ENCODE data around the gene BEST2. TPM values are rescaled to one million over a fixed set of nuclear protein-coding genes. Genes with fewer than 3 reads are reported as not detected.
A peak's percentile ranks its signal among the peaks of the same experiment; 100 is the strongest.

BEST2 gene
- polyA plus RNA-seq, 6 donors from 2014 or later, result 0.23 TPM; not detected in 5

- Mint-ChIP-seq H3K9me3 (no peaks in the 10 kb centered on the region), H3K27ac (peak overlapping the region in 4 of 6 donors; percentile 99 to 100 (median 99)), H3K4me3 (peak overlapping the region; percentile 80 to 97 (median 93)), H3K27me3 (peaks cover 0 to under 1% (median 0%) of the 10 kb centered on the region in 3 donors), H3K4me1 (peaks cover 29 to 39% (median 31%) of the 10 kb centered on the region in 3 donors), H3K36me3 (no peaks in the 10 kb centered on the region)
- DNase-seq, result no peak
- ATAC-seq (ENCODE audit: low read depth in 2 of 2), result no peak
Measured at GRCh38 chr19:12788042-12788681, 36.6 kb downstream of the BEST2 start.

GRCh38 chr19:12788682-12789097 is 37.1 kb downstream of the BEST2 start:
- DNase-seq (peak; percentile 85), ATAC-seq (ENCODE audit: low read depth in 2 of 2) (peak; percentile 3 to 4)
- peaks cover 25 to 36% (median 34%) of the 10 kb centered on the region in 3 donors for H3K4me1 Mint-ChIP-seq
- H3K4me3 Mint-ChIP-seq, result peak overlapping the region; percentile 80 to 97 (median 93)
- H3K27ac Mint-ChIP-seq, result peak overlapping the region in 4 of 6 donors; percentile 99 to 100 (median 99)
- no peaks in the 10 kb centered on the region for H3K9me3 Mint-ChIP-seq
- no peaks in the 10 kb centered on the region for H3K36me3 Mint-ChIP-seq
- H3K27me3 Mint-ChIP-seq, result peaks cover 0 to 3% (median 0%) of the 10 kb centered on the region in 3 donors

GRCh38 chr19:12789098-12789903 is 37.7 kb downstream of the BEST2 start:
- Mint-ChIP-seq H3K27me3 (peaks cover 0 to 3% (median 0%) of the 10 kb centered on the region in 3 donors), H3K9me3 (no peaks in the 10 kb centered on the region), H3K27ac (peak overlapping the region in 4 of 6 donors; percentile 100), H3K36me3 (no peaks in the 10 kb centered on the region), H3K4me1 (peaks cover 30 to 39% (median 38%) of the 10 kb centered on the region in 3 donors), H3K4me3 (peak overlapping the region; percentile 80 to 98 (median 94))
- DNase-seq, result no peak
- no peak for ATAC-seq (ENCODE audit: low read depth in 2 of 2)

- Mint-ChIP-seq H3K4me1 (peaks cover 33 to 45% (median 43%) of the 10 kb centered on the region in 3 donors), H3K27me3 (peaks cover 0 to 3% (median 0%) of the 10 kb centered on the region in 3 donors), H3K36me3 (no peaks in the 10 kb centered on the region), H3K9me3 (no peaks in the 10 kb centered on the region), H3K27ac (peak overlapping the region in 4 of 6 donors; percentile 100), H3K4me3 (peak overlapping the region; percentile 80 to 98 (median 96))
- ATAC-seq (ENCODE audit: low read depth in 2 of 2), result peak; percentile 34 to 36
- DNase-seq, result peak; percentile 99
Measured at GRCh38 chr19:12789904-12790619, 38.5 kb downstream of the BEST2 start.

GRCh38 chr19:12790628-12791344 is 39.2 kb downstream of the BEST2 start:
- Mint-ChIP-seq H3K4me1 (peaks cover 36 to 48% (median 46%) of the 10 kb centered on the region in 3 donors), H3K27me3 (peaks cover 0 to 3% (median 0%) of the 10 kb centered on the region in 3 donors), H3K27ac (peak overlapping the region in 4 of 6 donors; percentile 100), H3K4me3 (peak overlapping the region; percentile 80 to 98 (median 96)), H3K36me3 (no peaks in the 10 kb centered on the region), H3K9me3 (no peaks in the 10 kb centered on the region)
- ATAC-seq (ENCODE audit: low read depth in 2 of 2) (no peak), DNase-seq (no peak)

- Mint-ChIP-seq H3K27ac (peak within 1 kb of the TSS in 4 of 6 donors; percentile 100), H3K36me3 (no peaks in the 10 kb centered on the region), H3K27me3 (peaks cover 0 to 3% (median 0%) of the 10 kb centered on the region in 3 donors), H3K4me1 (peaks cover 43 to 53% (median 52%) of the 10 kb centered on the region in 3 donors), H3K4me3 (peak within 1 kb of the TSS; percentile 80 to 98 (median 96)), H3K9me3 (no peaks in the 10 kb centered on the region)
- ATAC-seq (ENCODE audit: low read depth in 2 of 2), result peak; percentile 20 to 26
- DNase-seq, result peak; percentile 99
Measured at GRCh38 chr19:12791345-12792050, 39.9 kb downstream of the BEST2 start, which contains the start of gene JUNB. Gene JUNB, plus strand, starts transcription at chr19:12791486. Its CDS starts 286 bp downstream, at chr19:12791772.

GRCh38 chr19:12792051-12792852 is 40.7 kb downstream of the BEST2 start:
- Mint-ChIP-seq H3K27me3 (peaks cover 0 to 3% (median 0%) of the 10 kb centered on the region in 3 donors), H3K4me1 (peaks cover 45 to 57% (median 53%) of the 10 kb centered on the region in 3 donors)

GRCh38 chr19:12792853-12793289 is 41.3 kb downstream of the BEST2 start:
- Mint-ChIP-seq H3K4me1 (peaks cover 45 to 57% (median 48%) of the 10 kb centered on the region in 3 donors), H3K36me3 (no peaks in the 10 kb centered on the region), H3K27me3 (peaks cover 0 to 3% (median 0%) of the 10 kb centered on the region in 3 donors), H3K27ac (peak overlapping the region in 4 of 6 donors; percentile 99 to 100 (median 100)), H3K4me3 (peak overlapping the region; percentile 80 to 98 (median 96)), H3K9me3 (no peaks in the 10 kb centered on the region)
- no peak for DNase-seq
- ATAC-seq (ENCODE audit: low read depth in 2 of 2), result no peak

More at GRCh38 chr19:12792051-12792852, 40.7 kb downstream of the BEST2 start:
- Mint-ChIP-seq H3K4me3 (peak overlapping the region; percentile 80 to 98 (median 96)), H3K27ac (peak overlapping the region in 4 of 6 donors; percentile 99 to 100 (median 100)), H3K36me3 (no peaks in the 10 kb centered on the region), H3K9me3 (no peaks in the 10 kb centered on the region)
- peak; percentile 67 for DNase-seq
- no peak for ATAC-seq (ENCODE audit: low read depth in 2 of 2)

GRCh38 chr19:12793290-12794195 is 42.0 kb downstream of the BEST2 start:
- Mint-ChIP-seq H3K9me3 (no peaks in the 10 kb centered on the region), H3K27ac (peak overlapping the region in 5 of 6 donors; percentile 99 to 100 (median 100)), H3K27me3 (peaks cover 0 to 3% (median 0%) of the 10 kb centered on the region in 3 donors), H3K4me3 (peak overlapping the region; percentile 80 to 98 (median 96)), H3K36me3 (no peaks in the 10 kb centered on the region), H3K4me1 (peaks cover 41 to 54% (median 41%) of the 10 kb centered on the region in 3 donors)
- peak; percentile 36 to 37 for ATAC-seq (ENCODE audit: low read depth in 2 of 2)
- peak; percentile 98 for DNase-seq

- Mint-ChIP-seq H3K27me3 (peaks cover 0 to 3% (median 0%) of the 10 kb centered on the region in 3 donors), H3K27ac (peak overlapping the region in 5 of 6 donors; percentile 98 to 100 (median 99)), H3K4me3 (peak overlapping the region; percentile 80 to 93 (median 86)), H3K36me3 (no peaks in the 10 kb centered on the region), H3K4me1 (peaks cover 33 to 46% (median 33%) of the 10 kb centered on the region in 3 donors), H3K9me3 (no peaks in the 10 kb centered on the region)
- no peak for DNase-seq
- ATAC-seq (ENCODE audit: low read depth in 2 of 2), result no peak
Measured at GRCh38 chr19:12794196-12794941, 42.8 kb downstream of the BEST2 start.

All from naive B cell (primary cell).